HL-60 (cell line): ENCODE results near the gene SAPCD2.

Experiments
- CTCF ChIP-seq: IDR thresholded peaks from one replicate; pipeline ENCODE4 v1.5.1; 2011; ENCODE audit warnings: low read length, control low read depth, inconsistent platforms; ENCODE audit not compliant: insufficient read depth
- POLR2AphosphoS5 ChIP-seq: IDR thresholded peaks from 2 replicates; pipeline ENCODE4 v1.6.1; 2012; ENCODE audit warnings: low read depth
- REST ChIP-seq: IDR thresholded peaks from 2 replicates; pipeline ENCODE4 v1.6.1; 2012; ENCODE audit warnings: low read depth; ENCODE audit not compliant: insufficient replicate concordance
- SPI1 ChIP-seq: IDR thresholded peaks from 2 replicates; pipeline ENCODE4 v1.6.1; 2012; ENCODE audit warnings: low read depth, mild to moderate bottlenecking, borderline replicate concordance

DNA sequence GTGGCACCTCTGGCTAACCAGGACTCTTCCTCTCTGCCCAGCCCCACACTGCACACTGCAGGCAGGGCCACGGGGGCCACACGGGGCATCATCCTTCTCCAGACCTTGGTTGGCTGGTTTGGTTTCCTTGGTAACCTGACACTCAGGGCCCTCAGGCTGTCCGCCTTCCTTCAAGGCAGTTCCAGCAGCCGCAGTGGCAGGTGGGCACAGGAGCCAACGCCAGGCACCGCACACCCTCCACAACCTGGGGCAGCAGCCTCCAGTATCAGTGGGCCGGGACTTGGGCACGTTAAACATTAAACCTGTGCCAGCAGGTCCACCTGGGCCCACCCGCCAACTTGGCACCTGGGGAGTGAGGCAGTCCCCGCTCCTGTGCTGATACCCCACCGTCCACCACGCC, 26.3 kb downstream of the SAPCD2 start:
- TF ChIP-seq CTCF (no peak), REST (no peak), POLR2AphosphoS5 (no peak), SPI1 (no peak)
